Esophagus squamous epithelium (tissue), 4 donors: Measurements from ENCODE around the gene MEIS2.

Experiments used
- POLR2A ChIP-seq, 4 donors: fragments of 450-650 bp; IDR thresholded peaks; one replicate each; pipeline ENCODE4 v1.6.1; 2017; ENCODE audit warnings: antibody characterized with exemption in 4 of 4, mild to moderate bottlenecking in 4 of 4, moderate library complexity in 3 of 4
- TF ChIP-seq, protein P1 (sequence below), 6 experiments: fragments of 450-650 bp in 4 of 6; fragments of 200-600 bp in 2 of 6; sonication (generic) in 2 of 6; IDR thresholded peaks; one replicate each; pipeline ENCODE4 v1.5.1; 2016 to 2019; ENCODE audit warnings: antibody characterized with exemption in 6 of 6, mild to moderate bottlenecking in 4 of 6, moderate library complexity in 4 of 6

DNA sequence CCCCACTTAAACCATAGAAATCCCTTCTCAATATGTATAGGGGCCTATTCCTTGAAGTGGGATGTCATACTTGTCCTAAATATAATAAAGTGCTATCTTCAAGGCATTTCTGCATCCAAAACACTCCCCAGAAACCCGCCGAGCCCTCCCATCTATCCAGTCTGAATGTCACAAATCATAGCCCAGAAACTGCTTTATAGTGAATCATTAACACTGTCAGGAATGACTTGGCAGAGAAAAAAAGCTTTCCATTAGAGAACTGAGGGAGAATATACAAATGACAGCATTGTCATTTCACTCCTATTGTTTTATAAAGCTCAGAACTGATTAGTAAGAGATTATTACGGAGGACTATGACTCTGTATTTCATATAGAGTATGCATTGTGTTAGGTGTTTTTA lies 48.4 kb upstream of the MEIS2 start:
- TF ChIP-seq POLR2A (IDR thresholded peaks at IDR 0.05): no peak
- TF ChIP-seq, protein P1, sequence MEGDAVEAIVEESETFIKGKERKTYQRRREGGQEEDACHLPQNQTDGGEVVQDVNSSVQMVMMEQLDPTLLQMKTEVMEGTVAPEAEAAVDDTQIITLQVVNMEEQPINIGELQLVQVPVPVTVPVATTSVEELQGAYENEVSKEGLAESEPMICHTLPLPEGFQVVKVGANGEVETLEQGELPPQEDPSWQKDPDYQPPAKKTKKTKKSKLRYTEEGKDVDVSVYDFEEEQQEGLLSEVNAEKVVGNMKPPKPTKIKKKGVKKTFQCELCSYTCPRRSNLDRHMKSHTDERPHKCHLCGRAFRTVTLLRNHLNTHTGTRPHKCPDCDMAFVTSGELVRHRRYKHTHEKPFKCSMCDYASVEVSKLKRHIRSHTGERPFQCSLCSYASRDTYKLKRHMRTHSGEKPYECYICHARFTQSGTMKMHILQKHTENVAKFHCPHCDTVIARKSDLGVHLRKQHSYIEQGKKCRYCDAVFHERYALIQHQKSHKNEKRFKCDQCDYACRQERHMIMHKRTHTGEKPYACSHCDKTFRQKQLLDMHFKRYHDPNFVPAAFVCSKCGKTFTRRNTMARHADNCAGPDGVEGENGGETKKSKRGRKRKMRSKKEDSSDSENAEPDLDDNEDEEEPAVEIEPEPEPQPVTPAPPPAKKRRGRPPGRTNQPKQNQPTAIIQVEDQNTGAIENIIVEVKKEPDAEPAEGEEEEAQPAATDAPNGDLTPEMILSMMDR (IDR thresholded peaks at IDR 0.05): no peak
